Neural cell (in vitro differentiated cells): Measurements from ENCODE around the gene SIRT1. TPM values are rescaled to one million over a fixed set of nuclear protein-coding genes. Genes with fewer than 3 reads are reported as not detected.

ENCODE experiments used
- H2AFZ ChIP-seq: fragments of 200-600, 300-800 bp; sonication (generic), shearing (Covaris generic); 2 replicates; pipeline ENCODE4 v1.6.0; 2014; ENCODE audit warnings: low read depth, mild to moderate bottlenecking, antibody characterized with exemption, low read length, moderate library complexity
- H3F3A ChIP-seq: fragments of 200-600 bp; shearing (Covaris generic); 2 replicates; pipeline ENCODE4 v1.6.1; 2016; ENCODE audit warnings: mild to moderate bottlenecking, moderate library complexity, mixed read lengths, antibody characterized with exemption, low read length; ENCODE audit not compliant: insufficient read depth, poor library complexity, severe bottlenecking
- H3K27ac ChIP-seq: fragments of 200-600, 300-800 bp; sonication (generic), shearing (Covaris generic); 2 replicates; pipeline ENCODE4 v1.5.1; 2014; ENCODE audit warnings: mild to moderate bottlenecking, low read length, moderate library complexity
- H3K27me3 ChIP-seq: fragments of 300-800, 200-600 bp; sonication (generic), shearing (Covaris generic); 2 replicates; pipeline ENCODE4 v1.6.0; 2014; ENCODE audit warnings: mild to moderate bottlenecking, low read depth, low read length, moderate library complexity; ENCODE audit not compliant: insufficient read depth
- H3K36me3 ChIP-seq: fragments of 300-800, 200-600 bp; sonication (generic), shearing (Covaris generic); 2 replicates; pipeline ENCODE4 v1.5.1; 2014; ENCODE audit warnings: mild to moderate bottlenecking, antibody characterized with exemption, low read length, moderate library complexity; ENCODE audit not compliant: insufficient read depth
- H3K4me2 ChIP-seq: fragments of 300-800, 200-600 bp; sonication (generic), shearing (Covaris generic); 2 replicates; pipeline ENCODE4 v1.6.0; 2014; ENCODE audit warnings: mild to moderate bottlenecking, low read length
- H3K4me3 ChIP-seq: fragments of 300-800, 200-600 bp; sonication (generic), shearing (Covaris generic); 2 replicates; pipeline ENCODE4 v1.5.1; 2014; ENCODE audit warnings: mild to moderate bottlenecking, low read length, moderate library complexity
- H3K79me2 ChIP-seq: fragments of 200-600 bp; shearing (Covaris generic); replicated peaks from 2 replicates; pipeline ENCODE4 v1.6.0; 2014; ENCODE audit warnings: mild to moderate bottlenecking, low read length, moderate library complexity; ENCODE audit not compliant: insufficient read depth
- H3K9ac ChIP-seq: fragments of 300-800, 200-600 bp; sonication (generic), shearing (Covaris generic); 2 replicates; pipeline ENCODE4 v1.6.1; 2016; ENCODE audit warnings: mild to moderate bottlenecking, low read length, mixed read lengths
- H3K9me2 ChIP-seq: fragments of 200-600 bp; shearing (Covaris generic); 2 replicates; pipeline ENCODE4 v1.6.1; 2016; ENCODE audit warnings: mild to moderate bottlenecking, low read length, mixed read lengths; ENCODE audit not compliant: insufficient read depth
- H3K9me3 ChIP-seq: fragments of 200-600, 300-800 bp; sonication (generic), shearing (Covaris generic); 2 replicates; pipeline ENCODE4 v1.6.1; 2016; ENCODE audit warnings: mild to moderate bottlenecking, mixed run types, low read length, moderate library complexity, mixed read lengths
- H4K20me1 ChIP-seq: fragments of 200-600 bp; shearing (Covaris generic); 2 replicates; pipeline ENCODE4 v1.6.1; 2016; ENCODE audit warnings: mild to moderate bottlenecking, mixed run types; ENCODE audit not compliant: insufficient read depth
- CTCF ChIP-seq: fragments of 450-650 bp; IDR thresholded peaks from 2 replicates; pipeline ENCODE4 v1.5.1; 2014; ENCODE audit warnings: antibody characterized with exemption, mild to moderate bottlenecking, moderate library complexity; ENCODE audit not compliant: poor library complexity, severe bottlenecking
- EP300 ChIP-seq: fragments of 450-650 bp; conservative IDR thresholded peaks from 2 replicates; pipeline ENCODE4 v1.6.1; 2014; ENCODE audit warnings: antibody characterized with exemption, mild to moderate bottlenecking, moderate library complexity; ENCODE audit not compliant: poor library complexity, severe bottlenecking
- EZH2 ChIP-seq: fragments of 200-600, 300-800 bp; shearing (Covaris generic), sonication (generic); IDR thresholded peaks from 2 replicates; pipeline ENCODE4 v1.6.1; 2014; ENCODE audit warnings: antibody characterized with exemption, low read length, borderline replicate concordance, mild to moderate bottlenecking; ENCODE audit not compliant: insufficient read depth, poor library complexity, severe bottlenecking
- MXI1 ChIP-seq: fragments of 450-650 bp; conservative IDR thresholded peaks from 2 replicates; pipeline ENCODE4 v1.6.1; 2014; ENCODE audit warnings: antibody characterized with exemption, mild to moderate bottlenecking; ENCODE audit not compliant: poor library complexity, severe bottlenecking
- POLR2AphosphoS5 ChIP-seq: IDR thresholded peaks from 2 replicates; pipeline ENCODE4 v1.6.1; 2012
- RAD21 ChIP-seq: fragments of 450-650 bp; conservative IDR thresholded peaks from 2 replicates; pipeline ENCODE4 v1.6.1; 2014; ENCODE audit warnings: antibody characterized with exemption, mild to moderate bottlenecking, moderate library complexity
- SMC3 ChIP-seq: fragments of 450-650 bp; conservative IDR thresholded peaks from 2 replicates; pipeline ENCODE4 v1.6.1; 2014; ENCODE audit warnings: antibody characterized with exemption, mild to moderate bottlenecking, moderate library complexity; ENCODE audit not compliant: poor library complexity
- TAF1 ChIP-seq: IDR thresholded peaks from 2 replicates; pipeline ENCODE4 v1.6.1; 2012; ENCODE audit warnings: low read depth
- polyA plus RNA-seq: library from polyadenylated mRNA; depleted of rRNA; stranded (reverse); fragments of >200 nt; gene quantifications from 2 replicates; pipeline ENCODE4 v1.2.3, GENCODE V29; 2014
- TF ChIP-seq, protein P1 (sequence below): IDR thresholded peaks from 2 replicates; pipeline ENCODE4 v1.6.1; 2012; ENCODE audit warnings: borderline replicate concordance

Gene SIRT1
- polyA plus RNA-seq, 1 donor from 2014 or later, result 38.6 TPM

- no peaks in the 10 kb centered on the region for H4K20me1 ChIP-seq
- no peak overlapping the region for H3K9ac ChIP-seq
- TF ChIP-seq, protein P1, sequence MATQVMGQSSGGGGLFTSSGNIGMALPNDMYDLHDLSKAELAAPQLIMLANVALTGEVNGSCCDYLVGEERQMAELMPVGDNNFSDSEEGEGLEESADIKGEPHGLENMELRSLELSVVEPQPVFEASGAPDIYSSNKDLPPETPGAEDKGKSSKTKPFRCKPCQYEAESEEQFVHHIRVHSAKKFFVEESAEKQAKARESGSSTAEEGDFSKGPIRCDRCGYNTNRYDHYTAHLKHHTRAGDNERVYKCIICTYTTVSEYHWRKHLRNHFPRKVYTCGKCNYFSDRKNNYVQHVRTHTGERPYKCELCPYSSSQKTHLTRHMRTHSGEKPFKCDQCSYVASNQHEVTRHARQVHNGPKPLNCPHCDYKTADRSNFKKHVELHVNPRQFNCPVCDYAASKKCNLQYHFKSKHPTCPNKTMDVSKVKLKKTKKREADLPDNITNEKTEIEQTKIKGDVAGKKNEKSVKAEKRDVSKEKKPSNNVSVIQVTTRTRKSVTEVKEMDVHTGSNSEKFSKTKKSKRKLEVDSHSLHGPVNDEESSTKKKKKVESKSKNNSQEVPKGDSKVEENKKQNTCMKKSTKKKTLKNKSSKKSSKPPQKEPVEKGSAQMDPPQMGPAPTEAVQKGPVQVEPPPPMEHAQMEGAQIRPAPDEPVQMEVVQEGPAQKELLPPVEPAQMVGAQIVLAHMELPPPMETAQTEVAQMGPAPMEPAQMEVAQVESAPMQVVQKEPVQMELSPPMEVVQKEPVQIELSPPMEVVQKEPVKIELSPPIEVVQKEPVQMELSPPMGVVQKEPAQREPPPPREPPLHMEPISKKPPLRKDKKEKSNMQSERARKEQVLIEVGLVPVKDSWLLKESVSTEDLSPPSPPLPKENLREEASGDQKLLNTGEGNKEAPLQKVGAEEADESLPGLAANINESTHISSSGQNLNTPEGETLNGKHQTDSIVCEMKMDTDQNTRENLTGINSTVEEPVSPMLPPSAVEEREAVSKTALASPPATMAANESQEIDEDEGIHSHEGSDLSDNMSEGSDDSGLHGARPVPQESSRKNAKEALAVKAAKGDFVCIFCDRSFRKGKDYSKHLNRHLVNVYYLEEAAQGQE, result no peak
- no peak for TF ChIP-seq EZH2
- TF ChIP-seq EP300, result no peak
- no peak for TF ChIP-seq SMC3
- TF ChIP-seq RAD21, result no peak
- no peak for TF ChIP-seq CTCF
- no peak for TF ChIP-seq TAF1
- no peak for TF ChIP-seq MXI1
- no peak for TF ChIP-seq POLR2AphosphoS5
- no peaks in the 10 kb centered on the region for H3K79me2 ChIP-seq
- H2AFZ ChIP-seq, result no peak overlapping the region
- H3K27ac ChIP-seq, result no peak overlapping the region
- H3K27me3 ChIP-seq, result no peaks in the 10 kb centered on the region
- H3K9me2 ChIP-seq, result no peaks in the 10 kb centered on the region
- H3K9me3 ChIP-seq, result no peaks in the 10 kb centered on the region
- no peak overlapping the region for H3K4me2 ChIP-seq
- no peaks in the 10 kb centered on the region for H3F3A ChIP-seq
- no peak overlapping the region for H3K4me3 ChIP-seq
- H3K36me3 ChIP-seq, result no peaks in the 10 kb centered on the region
Observed at GRCh38 chr10:67853512-67853911, 30.9 kb upstream of the SIRT1 start.

DNA sequence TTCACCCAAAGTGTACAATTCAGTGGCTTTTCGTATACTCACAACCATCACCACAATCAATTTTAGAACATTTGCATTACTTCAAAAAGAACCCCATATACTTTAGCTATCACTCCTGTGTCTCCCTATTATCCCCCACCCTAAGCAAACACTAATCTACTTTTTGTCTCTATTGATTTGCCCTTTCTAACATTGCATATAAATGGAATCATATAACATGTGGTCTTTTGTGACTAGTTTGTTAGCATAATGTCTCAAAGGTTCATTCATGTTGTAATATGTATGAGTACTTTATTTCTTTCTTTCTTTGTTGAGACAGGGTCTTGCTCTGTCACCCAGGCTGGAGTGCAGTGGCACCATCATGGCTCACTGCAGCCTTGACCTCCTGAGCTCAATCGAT, 25.5 kb upstream of the SIRT1 start:
- Histone ChIP-seq H3K79me2 (no peaks in the 10 kb centered on the region), H3K36me3 (no peaks in the 10 kb centered on the region), H3F3A (no peaks in the 10 kb centered on the region), H3K4me2 (no peak overlapping the region), H3K4me3 (no peak overlapping the region), H3K9ac (no peak overlapping the region), H4K20me1 (no peaks in the 10 kb centered on the region), H3K9me2 (no peaks in the 10 kb centered on the region), H2AFZ (no peak overlapping the region), H3K9me3 (no peaks in the 10 kb centered on the region), H3K27ac (no peak overlapping the region), H3K27me3 (no peaks in the 10 kb centered on the region)
- TF ChIP-seq, protein P1, result no peak
- TF ChIP-seq EZH2 (no peak), CTCF (no peak), POLR2AphosphoS5 (no peak), EP300 (no peak), TAF1 (no peak), MXI1 (no peak), SMC3 (no peak), RAD21 (no peak)
